GM04503 (cell line): ENCODE data around the gene SLC6A7.

Experiments
- DNase-seq: peaks from one replicate; pipeline ENCODE4 v3.0.0-alpha.2; 2012; ENCODE audit warnings: low read depth

The SLC6A7 gene

DNA sequence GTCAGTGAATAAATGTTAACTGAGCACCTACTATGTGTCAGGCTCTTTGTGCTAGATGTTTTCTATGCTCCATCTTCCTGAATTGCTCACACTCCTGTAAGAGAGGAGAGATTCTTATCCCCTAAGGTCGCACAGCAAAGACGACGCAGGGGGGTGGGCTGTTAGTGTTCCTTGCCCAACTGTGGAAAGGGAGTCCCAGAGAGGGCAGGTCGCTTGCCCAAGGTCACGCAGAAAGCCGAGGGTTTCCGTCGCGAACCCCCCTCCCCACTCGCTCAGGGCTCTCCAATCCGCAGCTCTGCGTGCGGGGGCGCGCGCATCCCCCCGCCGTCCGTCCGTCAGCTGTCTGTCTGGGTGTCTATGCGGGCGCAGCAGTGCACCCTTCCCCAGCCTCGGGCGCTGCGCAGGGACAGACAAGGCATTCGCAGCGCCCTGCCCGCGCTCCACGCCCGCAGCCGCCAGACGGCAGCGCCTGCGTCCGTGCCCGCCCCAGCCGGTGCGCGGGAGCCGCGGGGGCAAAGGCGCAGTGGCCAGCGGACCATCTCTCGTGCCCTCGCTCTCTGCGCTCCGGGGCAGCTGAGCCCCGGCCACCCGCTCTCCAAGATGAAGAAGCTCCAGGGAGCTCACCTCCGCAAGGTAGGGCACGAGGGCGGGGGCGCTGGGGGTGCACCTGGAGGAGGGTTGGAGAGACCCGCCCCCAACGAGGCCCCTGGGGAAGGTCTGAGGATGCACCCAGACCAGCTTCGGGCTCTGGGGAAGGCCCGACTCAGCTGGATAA is at the start of gene SLC6A7:
Gene SLC6A7, plus strand, starts transcription at position 335 of the 775 bp plus-strand sequence. Its CDS starts 266 bp downstream, at position 601.
- DNase-seq, result no peak

DNA sequence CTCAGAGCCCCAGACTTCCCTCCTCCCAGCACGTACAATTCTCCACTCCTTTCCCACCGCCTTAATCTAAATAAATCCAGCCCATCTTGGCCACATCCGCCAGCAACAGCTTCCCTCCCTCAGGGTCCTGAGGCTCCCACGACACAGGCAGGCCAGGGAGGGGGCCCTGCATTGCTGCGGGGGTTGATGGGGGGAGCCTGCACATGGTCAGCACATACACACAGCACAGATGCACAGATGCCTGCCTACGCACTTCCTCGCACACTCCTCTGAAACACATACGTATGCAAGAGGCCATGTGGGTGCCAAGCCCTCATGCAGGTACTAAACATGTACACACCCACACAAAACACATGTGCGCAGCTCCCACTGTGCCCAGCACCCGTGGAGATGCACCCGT is 49.0 kb upstream of the SLC6A7 start:
- no peak for DNase-seq

DNA sequence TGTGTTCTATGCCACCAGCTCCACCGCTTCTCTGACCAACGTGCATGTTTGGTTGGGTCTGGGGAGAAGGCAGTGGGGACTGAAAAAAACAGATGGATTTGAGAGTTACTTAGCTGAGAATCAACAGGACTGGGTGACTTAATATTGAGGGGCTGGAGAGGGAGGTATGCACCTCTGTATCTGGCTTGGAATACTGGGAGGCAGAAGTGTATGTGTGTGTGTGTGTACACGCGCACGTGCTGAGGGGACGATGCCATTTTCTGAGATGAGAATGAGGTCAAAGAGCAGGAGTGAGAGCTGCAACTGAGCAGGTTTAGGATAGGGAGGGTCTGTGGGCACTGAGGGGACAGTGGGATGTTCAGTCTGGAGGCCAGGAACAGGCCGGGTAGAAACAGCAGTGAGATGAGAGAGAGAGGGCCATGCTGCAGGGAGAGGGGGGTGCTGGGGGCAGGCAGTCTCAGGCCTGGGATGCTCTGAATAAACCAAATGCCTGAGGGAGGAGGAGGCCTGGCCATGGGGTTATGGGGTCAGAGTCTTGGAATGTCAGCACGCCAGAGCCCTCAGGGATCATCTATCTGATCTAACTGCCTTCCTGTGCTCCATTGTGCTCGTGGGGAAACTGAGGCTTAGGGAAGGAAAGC is 48.2 kb upstream of the SLC6A7 start:
- no peak for DNase-seq

DNA sequence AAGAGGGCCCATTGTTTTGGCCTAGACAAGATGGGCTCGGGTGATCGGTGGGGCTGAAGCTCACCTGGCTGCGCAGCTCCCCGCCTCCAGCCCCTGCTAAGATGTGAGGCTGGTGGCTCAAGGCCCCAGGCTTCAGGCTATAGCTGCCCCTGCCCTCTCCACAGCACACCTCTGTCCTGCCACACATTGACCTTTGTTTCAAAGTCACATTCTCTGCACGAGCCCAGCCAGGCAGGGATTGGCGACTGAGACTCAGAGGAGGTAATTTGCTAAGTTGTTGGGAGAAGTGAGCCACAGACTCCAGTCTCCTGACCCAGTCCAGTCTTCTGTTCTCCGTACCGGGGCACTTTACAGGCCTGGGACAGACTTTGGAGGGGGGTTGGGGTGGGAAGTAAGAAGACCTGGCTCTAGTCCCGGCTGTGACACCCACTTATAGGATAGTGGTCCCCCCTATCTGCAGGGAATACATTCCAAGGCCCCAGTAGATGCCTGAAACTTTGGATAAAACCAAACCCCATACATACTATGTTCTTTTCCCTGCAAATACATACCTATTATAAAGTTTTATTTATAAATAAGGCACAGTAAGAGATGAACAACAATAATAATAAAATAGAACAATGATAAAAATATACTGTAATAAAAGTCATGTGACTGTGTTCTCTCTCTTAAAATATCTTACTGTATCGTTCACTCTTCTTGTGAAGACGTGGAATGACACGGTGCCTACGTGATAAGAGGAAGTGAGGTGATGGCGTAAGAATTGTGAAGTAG is 47.5 kb upstream of the SLC6A7 start:
- DNase-seq, result no peak

DNA sequence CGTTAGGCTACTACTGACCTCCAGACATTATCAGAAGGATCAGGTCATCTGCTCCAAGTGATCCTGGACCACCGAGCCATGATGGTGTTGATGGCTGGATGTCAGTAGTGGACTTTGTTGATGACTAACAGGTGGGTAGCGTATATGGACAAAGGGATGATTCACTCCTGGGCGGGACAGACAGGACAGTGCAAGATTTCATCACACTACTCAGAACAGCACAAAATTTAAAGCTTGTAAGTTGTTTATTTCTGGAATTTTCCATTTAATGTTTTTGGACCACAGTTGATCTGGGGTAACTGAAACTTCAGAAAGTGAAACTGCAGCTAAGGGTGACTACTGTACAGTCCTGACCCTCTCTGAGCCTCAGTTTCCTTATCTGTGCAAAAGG is 46.9 kb upstream of the SLC6A7 start:
- peak; percentile 90 for DNase-seq

DNA sequence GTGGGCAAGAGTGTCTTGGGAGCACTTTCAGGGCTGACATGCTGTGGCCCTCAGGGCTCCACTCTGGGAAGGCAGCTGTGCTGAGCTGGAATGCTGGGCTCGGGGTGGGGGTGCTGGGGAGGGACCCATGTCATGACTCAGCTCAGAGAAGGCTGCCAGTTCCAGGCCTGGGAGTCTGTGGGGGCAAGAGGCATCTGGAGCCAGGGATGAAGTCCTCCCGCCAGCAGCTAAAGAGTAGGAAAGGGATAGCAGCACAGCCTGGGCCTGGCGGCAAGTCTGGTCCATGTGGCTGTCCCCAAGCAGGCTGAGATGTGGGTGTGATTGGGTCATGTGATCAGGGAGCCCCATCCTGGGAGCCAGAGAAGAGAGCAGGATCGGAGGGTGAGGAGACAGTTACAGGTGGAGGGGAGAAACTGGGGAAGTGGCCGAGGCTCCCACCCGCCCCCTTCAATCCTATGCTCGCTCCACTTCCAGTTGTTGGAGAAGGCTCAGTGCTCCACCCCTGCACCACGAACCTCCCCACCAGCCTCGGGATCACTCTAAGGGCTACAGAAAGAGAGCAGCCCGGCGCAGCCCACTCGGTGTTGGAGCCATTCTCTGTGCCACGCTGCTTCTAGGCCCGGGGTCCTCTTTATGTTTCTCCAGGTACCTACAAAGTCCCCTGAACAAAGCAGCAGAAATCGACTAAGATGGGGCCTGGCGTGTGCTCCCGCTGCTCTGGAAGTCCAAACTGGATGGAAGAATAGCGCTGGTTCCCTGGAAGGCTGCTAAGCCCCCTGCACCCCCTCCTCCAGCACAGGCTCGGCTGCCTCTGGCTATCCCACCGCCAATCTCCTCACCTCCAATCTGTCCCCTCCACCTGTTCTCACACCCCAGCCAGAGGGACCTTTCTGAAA is 46.3 kb upstream of the SLC6A7 start:
- peak; percentile 84 for DNase-seq

DNA sequence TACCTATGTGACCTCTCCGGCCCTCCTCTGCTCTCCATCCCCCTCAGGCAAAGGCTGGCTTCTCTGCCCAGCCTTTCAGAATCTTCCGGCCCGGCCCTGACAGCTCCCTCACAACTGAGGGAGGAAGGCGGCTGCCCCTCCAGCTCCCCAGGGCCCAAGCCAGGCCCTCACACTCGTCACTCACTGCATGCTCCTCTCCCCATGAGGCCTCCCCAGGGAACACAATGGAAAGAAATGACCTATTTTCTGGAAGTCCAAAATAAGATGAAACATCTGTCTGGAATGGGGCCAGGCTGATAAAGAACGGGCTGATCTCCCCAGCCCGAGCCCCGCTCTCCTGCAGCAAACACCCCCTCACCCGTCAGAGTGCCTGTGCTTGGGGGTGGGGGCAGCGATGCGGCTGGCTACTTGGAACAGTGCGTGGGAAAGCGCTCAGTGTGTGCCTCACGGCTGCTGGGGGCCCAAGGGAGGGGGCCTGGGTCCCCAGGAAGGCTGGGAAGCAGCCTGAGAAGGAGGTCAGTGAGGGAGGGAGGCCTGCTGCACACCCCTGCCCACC is 45.5 kb upstream of the SLC6A7 start:
- DNase-seq, result no peak

DNA sequence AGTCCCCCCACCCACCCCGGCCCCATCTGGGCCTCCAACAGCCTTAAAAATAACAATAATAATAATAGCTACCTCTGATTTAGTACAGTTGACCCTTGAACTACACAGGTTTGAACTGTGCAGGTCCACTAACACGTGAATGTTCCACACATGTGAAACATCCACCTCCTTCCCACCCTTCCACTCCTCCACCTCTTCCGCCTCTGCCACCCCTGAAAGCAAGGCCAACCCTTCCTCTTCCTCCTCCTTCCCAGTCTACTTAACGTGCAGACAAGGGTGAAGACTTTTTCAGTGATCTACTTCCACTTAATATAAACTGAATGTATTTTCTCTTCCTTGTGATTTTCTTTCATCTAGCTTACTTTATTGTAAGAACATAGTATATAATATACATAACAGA is 45.0 kb upstream of the SLC6A7 start:
- no peak for DNase-seq

DNA sequence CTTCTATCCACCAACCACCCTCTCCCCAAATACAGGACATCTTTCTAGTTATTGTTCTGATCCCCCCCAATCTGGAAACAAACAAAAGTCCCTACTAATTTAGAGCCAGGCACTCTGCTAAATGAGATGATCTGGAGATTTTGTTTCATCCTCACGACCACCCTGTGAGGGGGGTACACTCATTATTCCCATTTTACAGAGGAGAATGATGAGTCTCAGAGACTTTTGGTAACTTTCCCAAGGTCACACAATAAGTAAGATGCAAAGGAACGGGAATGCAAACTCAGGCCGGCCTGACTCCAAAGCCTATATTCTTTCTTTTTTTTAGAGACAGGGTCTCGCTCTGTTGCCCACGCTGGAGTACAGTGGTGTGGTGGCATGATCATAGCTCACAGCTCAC is 43.6 kb upstream of the SLC6A7 start:
- DNase-seq, result no peak

DNA sequence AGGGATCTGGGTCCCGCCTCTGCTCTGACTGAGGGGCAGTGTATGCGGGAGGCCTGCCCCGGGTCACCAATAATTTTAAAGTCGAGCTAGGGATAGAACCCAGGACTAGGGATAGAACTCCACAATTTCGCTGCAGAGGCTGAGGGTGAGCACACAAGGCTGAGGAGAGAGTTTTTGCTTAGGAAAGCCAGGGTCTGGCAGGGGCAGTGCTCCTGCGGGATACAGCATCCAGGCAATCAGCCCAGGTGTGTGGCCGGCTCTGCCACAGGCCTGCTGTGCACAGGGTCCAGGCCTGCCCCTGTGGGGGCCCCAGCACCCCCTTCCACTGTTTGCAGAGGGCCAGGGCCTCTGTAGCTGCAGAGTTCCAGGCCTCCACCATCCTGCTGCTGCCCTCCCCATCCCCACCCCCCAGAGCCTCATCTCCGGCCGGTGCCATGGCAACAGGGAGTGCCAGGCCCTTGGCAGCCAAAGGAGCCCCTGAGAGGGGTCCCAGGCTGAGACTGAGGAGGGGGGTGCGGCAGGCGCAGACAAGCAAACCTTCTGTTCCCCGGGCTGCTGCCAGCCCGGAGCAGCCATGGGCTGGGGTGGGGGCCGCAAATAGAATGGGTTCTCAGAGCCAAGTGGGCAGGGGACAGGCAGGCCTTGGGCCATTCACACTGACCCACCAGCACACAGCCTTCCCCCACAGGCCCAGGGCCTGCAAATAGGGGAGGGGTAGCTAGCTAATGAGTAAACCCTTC is 42.8 kb upstream of the SLC6A7 start:
- no peak for DNase-seq

DNA sequence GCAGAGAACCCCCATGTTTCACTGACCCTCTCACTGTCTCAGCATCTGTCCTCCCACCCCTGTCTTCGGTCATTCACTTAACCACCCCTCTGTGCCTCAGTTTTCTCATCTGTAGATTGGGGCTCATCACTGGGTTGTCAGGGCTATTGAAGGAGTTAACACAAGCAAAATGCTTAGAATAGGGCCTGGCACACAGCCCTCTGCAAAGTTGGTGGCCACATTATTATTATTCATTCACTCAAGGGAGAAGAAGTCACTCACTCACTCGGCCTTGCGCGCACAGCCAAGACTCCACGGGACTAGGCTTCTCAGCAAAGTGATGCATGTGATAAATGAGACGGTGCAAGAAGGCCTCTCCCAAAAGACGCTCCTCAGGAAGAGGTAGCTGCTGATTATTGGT is 42.2 kb upstream of the SLC6A7 start:
- DNase-seq, result no peak

DNA sequence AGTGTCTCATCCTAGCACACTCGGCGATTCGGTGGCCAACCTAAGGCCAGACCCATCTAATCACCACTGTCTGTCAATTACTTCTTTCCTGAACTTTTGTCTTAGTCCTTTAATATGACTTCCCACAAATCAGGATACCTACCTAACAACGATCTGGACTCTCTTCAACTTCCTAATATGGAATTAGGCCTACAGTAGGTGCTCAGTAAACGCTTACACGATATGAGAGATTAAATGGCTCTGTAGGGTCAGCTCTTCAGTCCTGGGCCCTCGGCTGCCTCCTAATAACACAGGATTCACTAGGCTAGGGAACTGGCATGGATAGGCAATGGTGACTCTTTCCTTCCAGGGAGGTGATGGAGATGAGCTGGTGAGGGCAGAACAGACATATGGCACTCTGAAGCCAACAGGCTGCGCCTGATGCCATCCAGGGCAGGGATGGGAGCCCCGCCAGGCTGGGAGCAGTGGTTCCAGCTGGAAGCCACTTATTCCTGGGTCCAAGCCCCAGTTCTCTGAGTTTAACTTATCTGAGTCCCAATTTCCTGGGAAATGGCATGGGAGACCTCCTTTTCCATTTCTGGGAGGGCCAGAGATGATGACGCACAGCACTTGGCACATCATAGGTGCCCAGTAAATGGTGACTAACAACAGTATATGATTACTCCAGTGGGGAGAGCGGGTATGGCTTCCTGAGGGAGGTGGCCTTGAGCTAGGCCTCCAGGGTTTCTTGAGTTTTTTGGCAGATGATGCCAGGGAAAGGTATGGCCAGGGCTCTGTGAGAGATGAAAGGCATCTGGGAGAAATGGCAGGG is 41.5 kb upstream of the SLC6A7 start:
- DNase-seq, result no peak

DNA sequence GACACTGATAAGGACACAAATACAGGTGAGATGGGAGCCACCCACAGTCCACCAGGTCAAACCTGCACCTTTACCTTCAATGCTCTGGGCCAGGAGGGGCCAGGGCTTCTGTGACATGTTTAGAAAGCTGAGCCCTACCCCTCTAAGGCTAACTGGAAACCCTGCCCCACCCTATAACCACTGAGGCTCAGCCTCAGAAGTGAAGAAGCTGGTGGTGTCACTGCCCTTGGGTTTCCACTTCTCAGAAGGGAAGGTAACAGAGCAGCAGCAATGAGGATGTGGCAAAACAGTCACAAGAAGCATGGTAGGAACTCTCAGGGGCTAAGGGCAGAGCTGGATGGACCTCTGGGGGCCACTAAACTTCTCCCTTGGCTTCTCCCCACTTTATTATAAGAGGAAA is 40.2 kb upstream of the SLC6A7 start:
- DNase-seq, result no peak

DNA sequence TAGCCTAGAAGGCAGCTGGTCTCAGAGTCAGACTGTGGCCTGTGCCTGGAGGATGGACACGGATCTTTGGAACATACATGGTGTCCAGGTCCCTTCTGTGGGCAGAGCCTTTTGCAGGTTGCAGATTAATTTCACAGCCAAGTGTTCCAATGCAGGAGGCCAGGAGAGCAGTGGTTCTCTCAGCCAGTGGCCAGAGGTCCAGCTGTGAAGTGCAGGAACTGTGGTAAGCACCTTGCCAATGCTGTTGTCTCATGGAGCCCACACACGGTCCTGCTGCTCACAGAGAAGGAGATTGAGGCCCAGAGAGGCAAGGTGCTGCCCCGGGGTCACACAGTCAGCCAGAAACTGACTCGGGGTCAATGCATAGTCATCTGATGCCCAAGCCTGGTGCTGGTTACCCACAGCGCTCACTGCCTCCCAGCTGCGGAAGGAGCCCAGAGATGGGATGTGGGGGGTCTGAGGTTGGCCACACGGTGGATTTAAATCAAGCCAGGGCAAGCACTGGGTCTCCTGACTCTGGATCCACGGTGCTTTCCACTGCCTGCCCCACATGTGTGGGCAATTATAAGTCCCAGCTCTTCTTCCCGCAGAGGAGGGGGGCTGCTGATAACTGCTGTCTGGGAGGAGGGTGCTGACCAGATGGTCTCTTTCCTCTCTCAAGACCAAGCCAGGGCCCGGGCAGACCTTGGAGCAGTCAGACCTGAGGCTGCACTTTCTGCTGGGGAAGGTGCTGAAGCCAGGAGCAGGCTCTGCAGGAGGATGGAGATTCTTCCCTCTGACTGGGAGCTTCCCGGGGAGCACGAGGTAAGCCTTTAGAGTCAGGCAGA is 37.0 kb upstream of the SLC6A7 start:
- DNase-seq, result no peak

DNA sequence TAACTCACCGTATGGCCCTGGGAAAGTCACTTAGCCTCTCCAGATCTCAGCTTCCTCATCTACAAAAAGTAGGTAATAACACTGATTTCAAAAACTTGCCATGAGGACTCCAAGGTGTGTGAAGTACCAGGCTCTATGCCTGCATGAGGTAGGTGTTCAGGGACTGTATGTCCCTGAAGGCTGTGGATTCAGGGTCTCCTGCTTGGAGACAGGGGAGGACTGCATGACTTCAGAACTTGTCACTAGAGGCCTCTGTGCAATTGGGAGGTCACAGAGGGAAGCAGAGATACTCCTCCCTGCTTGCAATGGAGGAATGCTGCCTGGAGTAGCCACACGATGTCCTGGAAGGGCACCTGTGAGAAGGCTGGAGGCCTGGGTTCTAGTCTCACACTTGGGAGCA is 36.4 kb upstream of the SLC6A7 start:
- DNase-seq, result no peak

DNA sequence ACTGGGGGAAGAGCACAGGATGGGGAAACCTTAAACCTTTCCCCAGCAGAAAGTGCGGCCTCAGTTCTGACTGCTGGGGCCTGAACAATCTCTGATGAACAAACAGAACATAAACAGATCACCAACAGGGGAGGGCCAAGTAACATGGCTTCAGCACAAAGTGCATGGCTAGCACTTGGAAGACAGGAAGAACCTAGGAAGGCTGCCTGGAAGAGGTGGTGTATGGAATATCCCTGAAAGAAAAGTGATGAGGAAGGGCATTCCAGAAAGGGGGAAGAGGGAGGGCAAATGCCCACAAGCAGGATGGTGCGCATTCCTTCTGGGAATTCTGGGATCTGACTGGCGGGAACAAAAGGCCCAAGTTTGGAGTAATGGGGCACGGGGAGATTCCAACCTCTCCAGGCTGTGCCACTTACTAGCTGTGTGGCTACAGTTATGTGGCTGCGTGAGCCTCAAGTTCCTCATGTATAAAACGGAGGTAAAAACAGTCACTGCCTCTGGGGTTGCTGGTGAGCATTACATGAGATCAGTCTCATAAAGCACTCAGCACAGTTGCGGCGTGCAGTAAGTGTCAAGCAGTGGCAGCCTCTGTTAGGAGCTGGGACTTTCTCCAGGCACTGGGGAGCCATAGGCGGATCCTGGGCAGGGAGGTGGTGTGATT is 35.8 kb upstream of the SLC6A7 start:
- DNase-seq, result no peak

DNA sequence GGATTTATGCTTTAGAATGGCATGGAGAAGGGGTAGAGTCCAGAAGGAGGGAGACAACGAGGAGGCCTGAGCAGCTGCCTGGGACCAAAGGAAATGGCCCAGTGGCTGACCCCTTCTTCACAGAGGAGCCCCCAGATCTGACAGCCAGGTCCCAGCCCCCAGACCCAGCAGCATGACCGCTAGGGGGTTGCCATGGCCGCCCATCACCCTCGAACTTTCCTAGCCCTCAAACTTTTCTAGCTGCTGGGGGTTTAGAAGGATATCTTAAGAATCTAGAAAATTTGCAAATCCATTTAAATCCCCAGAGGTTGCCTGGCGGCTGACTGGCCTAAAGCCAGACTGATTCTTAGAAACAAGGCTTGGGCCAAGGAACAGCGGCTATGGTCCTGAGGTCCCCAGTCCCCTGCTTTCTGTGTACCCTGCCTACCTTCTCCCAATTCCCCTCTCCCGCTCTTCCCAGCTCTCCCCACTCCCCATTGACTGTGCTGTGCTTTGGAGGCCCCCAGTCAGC is 35.2 kb upstream of the SLC6A7 start:
- DNase-seq, result no peak

DNA sequence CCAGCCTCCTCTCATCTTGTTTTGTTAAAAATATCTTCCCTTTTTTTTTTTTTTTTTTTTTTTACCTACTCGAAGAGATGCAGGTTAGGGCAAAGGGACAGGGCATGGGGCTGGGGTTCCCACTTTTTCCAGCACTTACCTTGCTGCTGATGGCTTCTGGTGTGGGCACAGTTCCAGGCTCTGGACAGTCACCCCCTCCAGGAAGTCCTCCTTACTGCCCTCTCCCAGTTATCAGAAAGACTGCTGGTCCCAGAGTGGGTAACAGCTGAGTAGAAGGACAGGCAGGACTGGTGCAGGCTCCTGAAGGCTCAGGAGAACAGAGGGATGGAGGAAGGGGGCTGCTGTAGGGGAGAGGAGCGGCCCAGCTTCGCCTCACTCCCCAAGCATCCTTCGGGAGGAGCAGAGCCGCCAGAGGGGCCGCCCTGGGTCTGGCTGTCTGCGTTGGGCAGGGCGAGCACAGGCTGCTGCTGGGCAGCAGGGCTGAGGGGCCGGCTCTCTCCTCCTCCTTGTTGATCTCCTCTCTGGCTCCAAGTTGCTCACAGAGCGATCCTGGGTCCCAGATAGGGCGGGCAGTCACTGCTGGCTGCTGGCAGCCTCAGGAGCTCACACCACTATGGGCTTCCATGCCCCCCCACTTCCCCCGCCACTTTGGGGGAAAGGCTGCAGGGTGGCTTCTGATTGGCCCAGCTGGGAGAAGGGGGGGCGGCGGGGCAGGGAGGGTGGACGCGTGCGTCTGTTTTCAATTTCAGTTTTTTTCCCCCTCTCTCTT is 34.4 kb upstream of the SLC6A7 start, which contains the start of gene PDGFRB:
Gene PDGFRB, minus strand, starts transcription at position 588 of the 769 bp plus-strand sequence. CDS start 18,798 bp downstream, outside the sequence.
- DNase-seq, result no peak
